NB4 (cell line): ENCODE data around the gene KHNYN.

Source experiments
- MYC ChIP-seq: IDR thresholded peaks from 2 replicates; pipeline ENCODE4 v1.6.1; 2011; ENCODE audit warnings: low read depth, low read length
- POLR2A ChIP-seq: IDR thresholded peaks from 2 replicates; pipeline ENCODE4 v1.6.1; 2011; ENCODE audit warnings: mild to moderate bottlenecking; ENCODE audit not compliant: insufficient read length; ENCODE audit errors: extremely low read depth
- TF ChIP-seq, protein P1 (sequence below): IDR thresholded peaks from one replicate; pipeline ENCODE4 v1.5.1; 2012; ENCODE audit warnings: low read depth, low read length

DNA sequence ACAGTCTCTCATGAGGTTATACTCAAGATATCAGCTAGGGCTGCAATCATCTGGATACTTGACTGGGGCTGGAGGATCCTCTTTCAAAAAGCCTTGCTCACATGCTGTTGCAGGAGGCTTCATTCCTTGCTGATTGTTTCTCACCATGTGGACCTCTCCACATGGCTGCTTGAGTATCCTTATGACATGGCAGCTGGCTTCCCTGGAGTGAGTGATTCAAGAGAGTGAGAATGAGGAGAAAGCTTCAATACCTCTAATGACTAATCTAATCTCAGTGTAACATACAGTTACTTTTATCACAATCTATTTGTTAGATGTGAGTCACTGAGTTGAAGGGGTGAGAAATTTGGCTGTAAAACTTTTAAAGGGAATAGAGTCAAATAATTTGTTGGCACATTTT lies 27.2 kb downstream of the KHNYN start:
- TF ChIP-seq, protein P1, sequence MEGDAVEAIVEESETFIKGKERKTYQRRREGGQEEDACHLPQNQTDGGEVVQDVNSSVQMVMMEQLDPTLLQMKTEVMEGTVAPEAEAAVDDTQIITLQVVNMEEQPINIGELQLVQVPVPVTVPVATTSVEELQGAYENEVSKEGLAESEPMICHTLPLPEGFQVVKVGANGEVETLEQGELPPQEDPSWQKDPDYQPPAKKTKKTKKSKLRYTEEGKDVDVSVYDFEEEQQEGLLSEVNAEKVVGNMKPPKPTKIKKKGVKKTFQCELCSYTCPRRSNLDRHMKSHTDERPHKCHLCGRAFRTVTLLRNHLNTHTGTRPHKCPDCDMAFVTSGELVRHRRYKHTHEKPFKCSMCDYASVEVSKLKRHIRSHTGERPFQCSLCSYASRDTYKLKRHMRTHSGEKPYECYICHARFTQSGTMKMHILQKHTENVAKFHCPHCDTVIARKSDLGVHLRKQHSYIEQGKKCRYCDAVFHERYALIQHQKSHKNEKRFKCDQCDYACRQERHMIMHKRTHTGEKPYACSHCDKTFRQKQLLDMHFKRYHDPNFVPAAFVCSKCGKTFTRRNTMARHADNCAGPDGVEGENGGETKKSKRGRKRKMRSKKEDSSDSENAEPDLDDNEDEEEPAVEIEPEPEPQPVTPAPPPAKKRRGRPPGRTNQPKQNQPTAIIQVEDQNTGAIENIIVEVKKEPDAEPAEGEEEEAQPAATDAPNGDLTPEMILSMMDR, result no peak
- TF ChIP-seq POLR2A, result no peak
- TF ChIP-seq MYC, result no peak
